ENCODE measurements around the gene LDB2.

Gene LDB2

DNA sequence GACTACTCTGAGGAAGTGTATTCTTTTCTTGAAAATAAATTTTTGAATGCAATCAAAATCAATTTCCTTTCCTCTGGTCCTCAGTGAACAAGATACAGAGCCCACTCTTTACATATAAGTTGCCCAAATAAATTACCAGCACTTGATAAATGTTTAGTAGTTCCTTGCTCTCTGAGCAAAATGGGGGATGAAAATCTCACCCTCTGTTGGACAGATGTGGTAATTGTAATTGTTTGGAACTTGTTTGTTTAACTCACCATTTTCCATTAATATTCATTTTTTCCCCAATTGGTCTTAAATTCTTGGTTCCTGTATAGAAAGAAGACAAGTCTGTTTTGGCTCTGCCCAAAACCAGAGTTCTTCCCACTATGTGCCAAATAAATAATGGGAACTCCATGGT lies 146.3 kb downstream of the LDB2 start:
- DNase-seq = no peak

DNA sequence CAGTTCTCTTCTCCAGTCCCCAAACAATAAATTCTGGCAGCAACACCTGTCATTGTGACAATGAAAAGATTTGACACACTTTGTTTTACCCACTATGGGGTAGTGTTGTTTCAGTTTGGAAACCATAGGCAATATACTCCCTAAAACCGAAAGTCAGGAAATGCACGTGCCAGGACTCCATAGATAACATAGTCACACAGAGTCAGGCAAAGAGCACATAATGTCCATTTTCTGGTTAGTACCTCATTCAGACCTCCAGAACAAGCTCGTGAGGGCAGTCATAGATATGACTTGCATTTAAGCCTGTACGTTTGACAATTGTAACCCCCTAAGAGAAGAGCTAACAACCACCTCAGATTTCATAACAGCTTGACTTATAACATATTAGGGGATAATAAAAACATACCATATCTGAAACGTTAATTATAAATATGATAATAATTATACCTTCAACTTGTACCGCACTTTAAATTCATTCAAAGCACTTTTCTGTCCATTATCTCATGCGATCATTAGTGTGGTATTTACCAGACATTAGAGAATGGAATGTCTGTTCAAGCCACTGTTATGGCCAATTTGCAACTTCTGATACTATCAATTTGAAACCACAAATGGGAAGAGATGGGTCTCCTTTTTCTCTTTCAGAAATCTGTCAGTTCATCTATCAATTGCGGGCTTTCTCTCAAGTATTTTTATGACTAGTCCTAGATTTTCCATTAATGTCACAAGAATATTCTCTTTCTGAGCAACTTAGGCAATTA lies 147.4 kb downstream of the LDB2 start:
- no peak for DNase-seq

DNA sequence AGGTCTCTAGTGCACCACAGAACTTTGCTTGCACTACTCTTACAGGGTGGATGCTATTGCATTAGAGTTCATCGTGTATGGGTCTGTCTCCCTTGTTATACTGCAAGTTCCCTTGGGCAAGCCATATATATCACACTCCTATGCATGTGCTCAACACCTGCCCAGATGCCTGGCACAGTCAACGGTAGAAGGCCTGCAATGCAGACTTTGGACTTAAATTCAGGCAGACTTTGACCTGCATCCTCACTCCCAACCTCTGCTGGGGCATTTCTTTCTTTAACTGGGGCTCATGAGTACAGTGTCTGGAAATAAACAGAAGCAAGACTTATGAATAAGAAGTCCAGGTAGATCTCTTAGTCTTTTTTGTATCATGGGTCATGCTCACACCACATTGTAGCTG lies 148.2 kb downstream of the LDB2 start:
- no peak for DNase-seq

DNA sequence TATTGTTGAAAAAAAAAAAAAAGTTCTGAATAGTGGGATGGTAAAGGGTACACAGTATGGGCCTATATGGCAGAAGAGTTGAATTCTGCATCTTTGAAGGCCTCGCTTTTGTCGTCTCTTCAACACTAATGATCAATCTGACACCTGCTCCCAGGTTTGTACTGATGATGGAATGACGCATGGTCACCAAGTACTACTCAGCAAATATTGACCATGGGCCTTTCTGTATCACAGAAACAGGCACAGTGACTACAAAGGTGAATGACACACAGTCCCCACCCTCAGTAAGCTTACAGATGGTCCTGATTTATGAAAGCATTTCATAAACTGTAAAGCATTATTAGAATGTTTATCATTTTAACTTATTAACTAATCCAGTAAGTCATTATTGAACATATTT lies 152.6 kb downstream of the LDB2 start:
- no peak for DNase-seq

DNA sequence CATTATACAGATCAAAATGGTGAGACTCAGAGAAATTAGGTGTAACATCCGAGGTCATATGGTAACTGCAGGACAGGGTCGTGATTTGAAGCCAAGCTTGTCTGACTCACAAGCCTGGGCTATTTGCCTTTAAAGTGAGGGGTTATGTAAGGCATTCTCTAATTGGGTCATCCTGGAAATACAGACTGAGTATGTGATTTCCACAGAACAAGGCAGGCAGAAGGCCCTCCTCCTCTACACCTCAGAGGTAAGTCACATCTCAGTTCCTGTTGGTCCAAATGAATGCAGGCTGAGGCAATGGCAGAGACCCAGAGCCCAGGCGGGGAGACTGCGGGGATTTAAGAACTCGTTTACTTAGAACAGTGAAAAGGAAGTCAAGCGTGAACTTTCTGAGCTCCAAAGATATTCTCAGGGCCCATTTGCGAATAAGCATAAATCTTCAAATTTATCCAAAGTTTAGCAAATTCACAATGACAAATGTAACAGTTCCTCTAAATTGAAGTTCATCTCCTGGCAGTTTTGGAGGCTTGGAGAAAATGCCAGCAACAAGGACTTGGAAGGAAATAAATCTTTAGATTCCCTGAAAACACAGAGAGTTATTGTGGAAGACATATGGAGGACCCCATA lies 153.3 kb downstream of the LDB2 start:
- no peak for DNase-seq

DNA sequence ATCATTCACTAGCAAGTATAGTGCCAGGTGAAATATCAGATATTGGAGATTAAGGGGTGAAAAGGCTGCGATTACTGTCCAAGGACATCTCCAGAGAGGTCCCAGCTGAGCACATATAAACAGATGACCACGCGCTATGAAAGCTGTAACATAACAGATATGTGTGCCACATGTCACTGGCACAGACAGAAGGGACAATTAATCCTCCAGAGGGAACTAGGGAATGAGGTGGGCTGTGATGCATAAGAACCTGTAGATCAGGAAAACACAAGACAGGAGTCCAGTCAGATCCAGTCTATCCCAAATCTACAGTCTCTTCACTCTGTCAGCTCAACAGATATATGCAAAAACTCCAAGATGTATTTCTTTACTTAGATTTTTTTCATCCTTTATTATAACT lies 157.2 kb downstream of the LDB2 start:
- no peak for DNase-seq

DNA sequence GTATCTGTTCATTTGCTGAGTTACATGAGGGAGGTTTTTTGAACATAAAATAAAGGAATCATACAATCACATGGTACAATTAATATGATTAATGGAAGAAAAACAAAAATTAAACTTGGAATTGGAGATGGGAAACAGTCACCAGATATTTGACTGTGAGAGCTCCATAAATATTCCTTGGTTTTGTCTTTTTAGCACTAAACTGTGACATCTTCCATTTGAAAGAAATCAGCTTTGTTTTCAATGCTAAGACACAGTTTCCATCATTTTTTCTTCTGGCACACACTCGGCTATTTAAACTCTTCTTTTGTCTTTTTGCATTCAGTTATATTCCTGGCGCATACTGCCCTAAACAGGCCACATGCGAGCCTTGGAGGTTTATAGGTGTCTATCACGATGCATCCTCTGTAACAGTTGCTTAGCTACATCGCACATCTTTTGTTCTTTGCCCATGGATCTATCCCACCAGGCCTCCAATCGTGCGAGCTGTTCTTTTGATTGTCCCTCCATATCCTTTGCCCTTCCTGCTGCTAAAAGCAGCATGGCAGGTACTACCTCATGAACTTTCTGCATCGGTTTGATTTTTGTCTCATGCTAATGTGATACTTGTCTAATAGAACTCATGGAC lies 158.3 kb downstream of the LDB2 start:
- DNase-seq = no peak

DNA sequence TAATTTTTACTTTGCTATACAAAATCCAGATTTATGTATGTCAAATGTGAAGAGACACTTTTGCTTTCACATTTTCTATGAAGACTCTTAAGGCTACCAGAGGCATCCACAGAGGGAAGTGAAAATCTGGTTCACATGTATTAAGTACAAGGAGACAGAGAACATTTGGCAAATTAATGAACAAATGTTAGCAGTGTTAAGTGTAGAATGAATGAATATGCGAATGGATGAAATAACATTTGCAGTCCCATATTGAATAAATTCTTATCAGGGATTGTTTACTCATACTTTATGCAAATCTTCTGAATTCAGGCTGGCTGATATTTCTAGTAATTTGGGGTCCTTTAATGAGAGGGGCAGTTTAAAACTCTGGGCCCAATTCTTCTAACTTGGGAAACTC lies 159.9 kb downstream of the LDB2 start:
- DNase-seq = no peak

DNA sequence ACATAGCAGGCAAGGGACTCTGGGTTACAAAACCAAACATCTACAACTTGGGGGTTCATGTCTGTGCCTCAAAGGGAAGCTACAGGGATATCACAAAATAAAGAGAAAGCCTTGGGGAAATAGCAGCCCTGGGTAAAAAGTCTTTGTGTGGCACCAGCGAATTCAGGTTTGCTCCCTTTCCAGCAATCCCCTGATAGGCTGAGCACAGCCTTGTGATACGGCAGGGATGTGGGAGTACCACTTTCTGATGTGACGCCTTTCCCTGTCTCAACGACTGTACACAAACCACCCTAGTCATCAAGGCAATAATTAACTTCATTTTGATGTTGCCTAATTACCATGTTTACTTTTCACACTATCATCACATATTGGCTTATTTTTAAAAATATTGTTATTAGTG lies 164.9 kb downstream of the LDB2 start:
- no peak for DNase-seq

DNA sequence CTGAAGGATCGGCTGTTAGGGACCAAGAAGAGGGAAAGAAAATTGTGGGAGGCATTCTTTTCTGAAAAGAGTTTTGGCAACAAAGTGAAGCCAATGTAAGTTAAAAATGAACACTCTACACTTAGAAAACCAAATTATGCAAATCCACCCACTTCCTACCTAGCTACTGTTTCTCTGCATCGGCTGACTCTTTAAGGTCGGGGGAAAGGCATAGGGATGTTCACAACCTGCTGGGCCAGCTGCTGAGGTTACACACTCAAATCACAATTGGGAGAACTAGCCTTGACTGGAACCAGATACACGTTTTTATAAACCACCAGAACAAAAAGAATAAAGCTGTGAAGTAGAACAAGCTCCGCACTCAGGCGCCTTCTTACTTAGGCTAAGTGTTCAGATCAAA lies 165.7 kb downstream of the LDB2 start:
- DNase-seq = no peak

DNA sequence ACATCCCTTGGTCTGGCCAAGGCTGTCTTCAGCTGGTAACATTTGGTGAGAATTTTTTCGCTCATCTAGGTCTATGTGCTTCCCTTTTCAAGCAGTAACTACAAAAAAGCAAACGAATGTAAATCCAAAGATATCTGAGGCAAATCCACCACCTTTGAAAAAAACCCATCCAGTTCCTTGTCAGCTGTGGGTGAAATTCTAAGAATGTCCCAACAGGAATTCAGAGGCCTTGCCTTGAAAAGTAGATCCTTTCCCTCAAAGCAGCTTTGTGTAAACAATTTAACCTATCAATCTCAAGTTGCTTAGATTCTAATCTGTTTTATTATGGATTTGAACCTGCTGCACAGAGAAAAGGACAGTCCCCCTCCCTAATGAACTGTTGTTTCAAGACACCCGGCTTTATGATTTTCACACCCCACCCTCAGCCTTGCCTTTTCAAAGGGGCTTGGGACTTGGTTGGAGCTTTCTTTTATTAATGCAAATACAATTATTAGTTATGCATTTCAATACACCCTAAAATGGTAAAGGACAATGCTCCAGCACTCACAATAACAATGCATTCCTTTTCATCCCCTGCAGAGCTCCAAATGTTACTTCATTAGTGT lies 166.6 kb downstream of the LDB2 start:
- no peak for DNase-seq

DNA sequence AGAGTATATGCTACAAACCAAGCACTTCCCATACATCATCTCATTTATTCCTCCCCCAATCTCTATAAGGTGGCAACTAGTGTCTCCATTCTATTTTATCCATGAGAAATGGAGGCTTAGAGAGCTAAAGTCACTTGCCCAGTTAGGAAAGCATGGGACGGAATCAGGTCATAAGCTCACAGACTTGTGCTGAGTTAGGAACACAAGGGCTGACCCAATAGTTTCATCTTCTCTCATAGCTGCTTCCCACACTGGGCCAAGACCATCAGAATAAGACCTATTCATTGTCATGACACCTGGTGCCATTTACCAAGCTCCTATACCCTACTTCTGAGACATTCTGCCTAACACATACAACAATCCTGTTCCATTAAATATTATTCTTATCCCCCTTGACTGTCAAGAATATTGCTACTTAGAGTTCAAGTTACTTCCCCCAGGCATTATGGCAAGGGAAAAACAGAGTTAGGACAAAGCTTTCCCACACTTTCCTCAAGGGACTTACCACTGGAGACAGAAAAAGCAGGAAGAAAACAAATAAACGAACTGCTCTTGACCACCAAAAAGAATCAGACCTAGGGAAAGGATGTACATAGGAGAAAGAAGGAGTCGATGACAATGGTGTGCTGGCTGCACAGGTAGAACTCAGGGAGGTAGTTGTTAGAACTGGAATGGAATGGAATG lies 167.8 kb downstream of the LDB2 start:
- no peak for DNase-seq

DNA sequence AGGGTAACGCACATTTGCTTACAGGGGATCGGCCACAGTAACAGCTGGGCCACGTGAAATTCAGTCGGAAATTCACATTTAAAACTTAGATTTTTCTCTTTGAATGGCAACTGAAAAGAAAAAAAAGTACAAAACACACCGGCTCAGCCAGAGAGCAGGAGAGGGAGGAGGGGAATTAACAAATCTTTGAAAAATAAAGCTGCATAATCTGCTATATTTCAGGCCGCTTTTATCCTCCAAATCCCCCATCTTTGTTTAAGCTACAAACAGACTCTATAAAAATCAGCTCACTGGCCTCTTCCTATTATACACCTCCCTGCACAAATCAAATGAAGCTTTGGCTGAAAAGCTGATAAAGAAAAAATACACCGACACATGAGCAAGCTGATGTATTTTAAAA lies 169.1 kb downstream of the LDB2 start:
- DNase-seq = no peak

DNA sequence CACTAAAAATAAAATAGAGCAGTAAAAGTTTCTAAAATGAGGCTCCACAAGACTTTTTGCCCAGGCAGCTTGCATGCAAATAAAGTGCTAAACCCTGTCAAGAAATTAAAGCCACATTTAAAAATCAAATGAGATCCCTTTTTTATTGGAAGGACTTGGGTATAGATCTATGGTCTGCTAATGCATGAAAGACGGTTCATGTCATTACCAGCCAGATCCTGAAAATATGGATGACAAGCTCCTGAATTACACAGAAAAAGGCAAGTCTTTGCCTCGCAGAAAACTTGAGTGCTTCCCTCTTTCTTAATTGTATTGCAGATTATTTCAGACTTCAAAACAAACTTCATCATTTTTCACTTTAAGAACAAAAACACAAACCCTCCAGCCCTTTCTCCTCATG lies 169.6 kb downstream of the LDB2 start:
- no peak for DNase-seq

DNA sequence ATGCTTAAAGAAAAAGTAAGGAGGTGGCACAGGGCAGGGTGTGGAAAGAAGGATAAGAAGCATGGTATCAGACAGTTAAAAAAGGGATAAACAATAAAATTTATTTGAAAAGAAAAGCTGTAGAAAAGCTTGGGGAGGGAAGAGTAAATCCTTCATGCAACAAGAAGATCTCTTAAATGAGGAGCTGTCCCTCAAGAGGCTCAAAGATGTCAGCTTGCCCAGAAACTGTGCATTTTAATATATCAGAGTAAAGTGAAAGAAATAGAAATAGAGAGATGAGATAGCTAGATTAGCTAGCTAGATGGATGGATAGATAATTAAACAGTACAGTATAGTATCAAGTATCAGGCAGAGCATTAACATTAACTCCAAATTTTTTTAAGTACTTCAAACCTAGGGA lies 170.3 kb downstream of the LDB2 start:
- DNase-seq = no peak

DNA sequence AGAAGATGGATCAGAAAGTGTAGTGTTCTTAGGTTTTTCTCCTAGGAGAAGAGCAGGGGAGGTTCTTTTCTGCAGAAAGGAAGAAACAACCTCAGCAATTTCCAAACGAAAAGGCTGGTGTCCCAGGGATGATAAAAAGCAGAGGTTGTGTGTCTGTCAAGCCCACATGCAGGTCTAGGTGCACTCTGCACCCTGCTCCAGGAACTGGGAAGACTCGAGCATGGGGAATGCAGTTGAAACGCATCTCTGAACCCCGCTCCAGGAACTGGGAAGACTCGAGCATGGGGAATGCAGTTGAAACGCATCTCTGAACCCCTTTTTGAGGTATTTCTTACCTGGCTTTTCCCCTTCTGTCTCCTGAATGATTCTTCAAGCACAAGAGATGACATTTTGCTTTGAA lies 171.2 kb downstream of the LDB2 start:
- DNase-seq = no peak

DNA sequence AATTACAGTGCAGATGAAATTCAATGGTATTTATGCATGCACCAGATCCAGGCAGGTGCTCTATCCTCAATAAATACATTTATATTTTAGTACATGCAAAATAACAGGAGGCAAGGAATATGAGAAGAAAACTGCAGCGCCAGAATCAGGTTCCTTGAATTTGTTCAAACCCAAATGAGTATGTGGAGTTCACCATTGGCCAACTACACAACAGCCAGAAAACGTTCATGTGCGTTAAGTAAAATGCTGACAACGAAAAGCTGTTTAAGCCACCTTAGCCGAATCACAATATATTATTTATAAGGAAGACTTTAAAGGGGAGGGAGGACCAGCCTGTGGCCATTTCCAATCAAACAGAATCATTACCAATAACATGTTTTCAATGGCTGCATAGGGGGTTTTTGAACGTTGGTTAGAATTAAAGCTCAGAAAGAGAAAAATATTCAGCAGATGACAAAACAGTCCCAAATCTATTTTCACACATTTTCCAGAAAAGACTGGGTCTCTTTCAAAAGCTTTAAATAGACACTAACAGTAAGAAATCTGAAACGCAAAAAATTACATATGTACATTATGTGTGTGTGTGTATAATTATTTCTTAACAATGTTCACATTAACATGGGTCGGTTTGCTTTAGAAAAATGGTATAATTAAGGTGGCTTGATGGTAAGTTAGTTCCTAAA lies 171.9 kb downstream of the LDB2 start:
- no peak for DNase-seq

DNA sequence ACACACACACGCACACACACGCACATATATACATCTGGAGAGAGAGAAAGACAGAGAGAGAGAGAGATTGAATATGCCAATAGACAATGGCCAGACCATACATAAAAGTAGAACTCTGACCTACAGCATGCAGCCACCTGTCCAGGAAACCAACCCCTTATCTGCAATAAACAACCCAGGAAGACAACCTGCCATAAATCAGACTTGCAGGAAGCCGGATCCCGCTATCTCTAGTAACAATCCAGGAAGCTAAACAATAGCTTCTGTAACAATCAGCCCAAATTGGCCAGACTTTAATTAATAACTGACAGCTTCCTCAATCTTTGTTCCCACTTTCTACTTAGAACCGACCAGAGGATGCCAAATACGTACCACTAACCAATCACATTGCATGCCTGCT lies 173.2 kb downstream of the LDB2 start:
- no peak for DNase-seq

DNA sequence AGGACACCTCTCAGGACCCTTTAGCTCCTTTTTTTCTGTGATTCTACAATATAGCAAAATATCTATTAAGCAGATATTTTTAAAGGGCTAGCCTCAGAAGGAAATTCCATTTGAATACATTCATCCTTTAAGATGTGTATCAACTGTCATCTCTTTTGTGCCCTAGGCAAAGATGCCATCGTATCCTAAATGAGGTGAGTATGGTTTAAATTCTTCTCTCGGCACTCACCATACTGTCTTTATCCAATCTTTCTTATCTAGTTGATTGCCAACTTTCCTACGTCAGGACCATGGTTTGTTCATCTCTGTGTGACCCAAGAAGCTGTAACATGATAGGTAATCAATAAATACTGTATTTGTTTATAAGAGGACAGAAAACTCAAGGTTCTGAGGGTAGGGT lies 176.0 kb downstream of the LDB2 start:
- no peak for DNase-seq

DNA sequence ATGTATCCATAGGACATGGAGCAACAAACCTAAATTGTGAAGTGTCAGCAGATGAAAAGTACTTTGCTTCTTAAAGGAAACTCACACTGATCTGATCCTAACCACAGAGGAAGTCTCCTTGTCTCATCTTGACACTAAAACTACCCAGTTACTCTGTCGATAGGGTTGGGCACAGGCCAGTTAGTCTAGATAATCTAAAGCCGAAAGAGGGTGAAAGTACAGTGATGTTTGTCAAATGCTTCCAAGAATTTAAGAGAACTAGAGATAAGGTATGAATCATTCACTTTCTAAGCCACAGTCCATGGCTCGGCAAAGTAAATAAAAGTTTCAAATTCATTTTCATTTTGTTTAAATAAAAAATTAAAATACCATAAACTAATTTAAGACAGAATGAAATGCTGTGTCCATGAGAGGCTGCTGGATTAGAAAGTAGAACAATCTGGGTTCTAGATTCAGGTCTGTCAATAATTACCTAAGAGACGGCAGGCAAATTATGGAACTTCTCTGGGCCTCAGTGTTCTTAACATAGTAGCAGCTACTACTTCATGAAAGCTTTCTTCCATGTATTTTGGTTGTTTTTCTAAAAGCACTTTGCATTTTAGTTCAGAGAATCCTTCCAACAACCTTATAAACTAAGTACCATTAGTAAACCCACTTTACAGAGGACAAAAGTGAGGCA lies 176.7 kb downstream of the LDB2 start:
- no peak for DNase-seq

DNA sequence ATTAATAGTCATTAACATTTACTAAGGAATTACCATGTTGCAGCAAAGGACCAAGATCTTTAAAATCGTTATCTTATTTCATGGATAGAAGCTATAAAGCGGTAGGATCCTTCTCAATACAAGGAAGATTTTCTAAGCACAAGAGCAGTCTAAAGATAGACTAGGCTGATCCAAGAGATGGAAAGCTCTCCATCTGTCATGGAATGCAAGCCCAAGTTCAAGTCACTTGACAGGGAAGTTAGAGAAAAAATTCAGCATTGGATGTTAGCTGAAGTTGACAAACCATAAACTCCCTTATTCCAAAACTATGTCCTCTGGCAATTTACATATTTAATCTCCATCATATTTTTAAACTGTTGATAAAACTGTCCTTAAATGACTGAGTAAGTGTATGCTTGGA lies 177.7 kb downstream of the LDB2 start:
- DNase-seq = no peak

DNA sequence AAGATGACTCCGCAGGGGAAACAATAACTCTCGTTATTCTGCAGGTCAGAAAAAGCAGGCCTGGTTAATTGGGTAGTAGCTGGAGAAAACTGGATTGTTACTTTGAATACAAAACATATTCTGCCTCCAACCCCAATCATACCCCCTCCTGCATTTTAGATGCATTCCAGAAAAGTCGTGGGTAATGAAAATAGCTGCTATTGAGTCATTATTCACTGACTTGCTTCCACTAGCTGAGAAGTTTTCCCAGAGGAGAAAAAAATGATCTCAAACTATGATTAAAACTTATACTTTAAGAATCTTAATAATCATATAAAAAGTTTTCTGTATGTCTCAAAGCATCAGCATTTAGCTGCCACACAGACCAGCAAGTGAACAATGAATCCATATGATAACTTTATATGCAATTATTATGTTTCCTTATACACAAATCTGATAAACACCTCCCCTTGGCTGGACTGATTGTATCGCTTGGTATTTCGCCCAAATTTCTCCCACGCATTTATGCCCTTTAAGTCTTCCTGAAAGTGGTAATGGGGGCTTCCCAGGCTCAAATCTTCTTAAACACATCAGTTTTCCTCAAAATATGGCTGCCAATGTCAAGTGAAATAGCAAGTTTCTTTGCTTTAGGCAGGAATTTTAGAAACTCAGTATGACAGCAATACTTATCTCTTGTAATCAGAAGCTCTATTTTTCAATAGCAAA lies 181.0 kb downstream of the LDB2 start:
- DNase-seq = no peak

Measured in NCI-H1417 (cell line).